ENCODE measurements around the gene PIPOX. TPM values are rescaled to one million over a fixed set of nuclear protein-coding genes. Genes with fewer than 3 reads are reported as not detected.

The PIPOX gene
- total RNA-seq, 1 donor from 2014 or later = 1.5 TPM

DNA sequence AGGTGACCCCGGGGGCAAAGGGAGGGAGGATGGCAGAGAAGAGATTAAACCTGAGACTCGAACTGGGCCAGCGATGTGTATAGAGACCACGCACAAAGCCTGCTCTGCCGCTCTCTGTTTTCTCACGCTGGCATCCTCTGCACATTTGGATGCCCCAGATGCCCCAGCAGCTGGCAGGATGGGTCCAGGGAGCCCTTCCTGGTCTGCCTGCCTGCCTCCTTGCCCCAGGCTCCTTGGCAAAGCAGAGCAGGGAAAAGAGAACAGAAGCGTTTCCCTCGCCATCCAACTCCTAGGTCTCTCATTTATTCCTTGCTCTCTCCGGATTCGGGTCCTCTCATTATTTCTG is 5.2 kb upstream of the PIPOX start:
- DNase-seq (ENCODE audit: low spot score) = no peak
- Mint-ChIP-seq H3K27me3 (ENCODE audit: low read depth) (peaks cover 8% of the 10 kb centered on the region), H3K27ac (ENCODE audit: unreplicated experiment) (no peak overlapping the region), H3K4me3 (ENCODE audit: unreplicated experiment) (no peak overlapping the region), H3K9me3 (ENCODE audit: low read depth) (peaks cover 17% of the 10 kb centered on the region), H3K36me3 (ENCODE audit: low read depth) (peaks cover 11% of the 10 kb centered on the region), H3K4me1 (ENCODE audit: low read depth) (peaks cover 24% of the 10 kb centered on the region)
- TF ChIP-seq, protein P1, sequence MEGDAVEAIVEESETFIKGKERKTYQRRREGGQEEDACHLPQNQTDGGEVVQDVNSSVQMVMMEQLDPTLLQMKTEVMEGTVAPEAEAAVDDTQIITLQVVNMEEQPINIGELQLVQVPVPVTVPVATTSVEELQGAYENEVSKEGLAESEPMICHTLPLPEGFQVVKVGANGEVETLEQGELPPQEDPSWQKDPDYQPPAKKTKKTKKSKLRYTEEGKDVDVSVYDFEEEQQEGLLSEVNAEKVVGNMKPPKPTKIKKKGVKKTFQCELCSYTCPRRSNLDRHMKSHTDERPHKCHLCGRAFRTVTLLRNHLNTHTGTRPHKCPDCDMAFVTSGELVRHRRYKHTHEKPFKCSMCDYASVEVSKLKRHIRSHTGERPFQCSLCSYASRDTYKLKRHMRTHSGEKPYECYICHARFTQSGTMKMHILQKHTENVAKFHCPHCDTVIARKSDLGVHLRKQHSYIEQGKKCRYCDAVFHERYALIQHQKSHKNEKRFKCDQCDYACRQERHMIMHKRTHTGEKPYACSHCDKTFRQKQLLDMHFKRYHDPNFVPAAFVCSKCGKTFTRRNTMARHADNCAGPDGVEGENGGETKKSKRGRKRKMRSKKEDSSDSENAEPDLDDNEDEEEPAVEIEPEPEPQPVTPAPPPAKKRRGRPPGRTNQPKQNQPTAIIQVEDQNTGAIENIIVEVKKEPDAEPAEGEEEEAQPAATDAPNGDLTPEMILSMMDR (IDR thresholded peaks at IDR 0.05) = no peak

GRCh38 chr17:29038085-29038795 is 4.7 kb upstream of the PIPOX start:
- H3K36me3 Mint-ChIP-seq (ENCODE audit: low read depth) = peaks cover 11% of the 10 kb centered on the region
- TF ChIP-seq, protein P1 (IDR thresholded peaks at IDR 0.05) = no peak
- H3K9me3 Mint-ChIP-seq (ENCODE audit: low read depth) = peaks cover 17% of the 10 kb centered on the region
- no peak for DNase-seq (ENCODE audit: low spot score)
- peaks cover 8% of the 10 kb centered on the region for H3K27me3 Mint-ChIP-seq (ENCODE audit: low read depth)
- no peak overlapping the region for H3K4me3 Mint-ChIP-seq (ENCODE audit: unreplicated experiment)
- H3K4me1 Mint-ChIP-seq (ENCODE audit: low read depth) = peaks cover 24% of the 10 kb centered on the region
- no peak overlapping the region for H3K27ac Mint-ChIP-seq (ENCODE audit: unreplicated experiment)

DNA sequence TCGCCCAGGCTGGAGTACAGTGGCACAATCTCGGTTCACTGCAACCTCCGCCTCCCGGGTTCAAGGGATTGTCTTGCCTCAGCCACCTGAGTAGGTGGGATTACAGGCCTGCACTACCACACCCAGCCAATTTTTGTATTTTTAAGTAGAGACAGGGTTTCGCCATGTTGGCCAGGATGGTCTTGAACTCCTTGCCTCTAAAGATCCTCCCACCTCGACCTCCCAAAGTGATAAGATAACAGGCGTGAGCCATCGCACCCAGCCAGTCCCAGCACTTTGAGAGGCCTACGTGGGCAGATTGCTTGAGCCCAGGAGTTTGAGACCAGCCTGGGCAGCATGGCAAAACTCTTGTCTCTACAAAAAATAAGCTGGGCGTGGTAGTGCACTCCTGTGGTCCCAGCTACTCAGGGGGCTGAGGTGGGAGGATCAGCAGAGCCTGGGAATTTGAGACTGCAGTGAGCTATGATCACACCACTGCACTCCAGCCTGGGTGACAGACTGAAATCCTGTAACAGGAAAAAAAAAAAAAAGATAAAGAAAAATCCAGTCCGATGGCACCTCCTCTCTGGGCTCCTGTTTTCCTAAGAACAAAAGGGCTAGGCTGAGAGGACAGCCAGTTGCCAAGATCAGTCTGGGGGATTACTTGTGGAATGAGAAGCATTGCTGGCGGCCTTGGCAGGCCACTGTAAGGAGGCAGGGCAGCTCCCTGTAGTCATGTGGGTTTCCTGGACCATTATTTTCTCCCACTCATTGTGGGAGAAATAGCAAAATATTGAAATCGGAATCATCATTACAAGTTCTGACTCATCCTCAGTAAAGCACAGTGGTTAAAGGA is 3.0 kb upstream of the PIPOX start:
- peak overlapping the region; percentile 87 for H3K27ac Mint-ChIP-seq (ENCODE audit: unreplicated experiment)
- H3K4me3 Mint-ChIP-seq (ENCODE audit: unreplicated experiment) = no peak overlapping the region
- peaks cover 4% of the 10 kb centered on the region for H3K27me3 Mint-ChIP-seq (ENCODE audit: low read depth)
- peaks cover 6% of the 10 kb centered on the region for H3K36me3 Mint-ChIP-seq (ENCODE audit: low read depth)
- no peak for DNase-seq (ENCODE audit: low spot score)
- TF ChIP-seq, protein P1 (IDR thresholded peaks at IDR 0.05) = no peak
- H3K9me3 Mint-ChIP-seq (ENCODE audit: low read depth) = peaks cover 4% of the 10 kb centered on the region
- H3K4me1 Mint-ChIP-seq (ENCODE audit: low read depth) = peaks cover 33% of the 10 kb centered on the region

- Mint-ChIP-seq H3K27ac (ENCODE audit: unreplicated experiment) (no peak overlapping the region), H3K4me1 (ENCODE audit: low read depth) (peaks cover 33% of the 10 kb centered on the region), H3K9me3 (ENCODE audit: low read depth) (no peaks in the 10 kb centered on the region), H3K4me3 (ENCODE audit: unreplicated experiment) (no peak overlapping the region), H3K27me3 (ENCODE audit: low read depth) (no peaks in the 10 kb centered on the region), H3K36me3 (ENCODE audit: low read depth) (peaks cover 2% of the 10 kb centered on the region)
- DNase-seq (ENCODE audit: low spot score) = no peak
- TF ChIP-seq, protein P1 (IDR thresholded peaks at IDR 0.05) = no peak
Measured at GRCh38 chr17:29041091-29041490, 1.9 kb upstream of the PIPOX start.

- Mint-ChIP-seq H3K4me1 (ENCODE audit: low read depth) (peaks cover 33% of the 10 kb centered on the region), H3K9me3 (ENCODE audit: low read depth) (no peaks in the 10 kb centered on the region), H3K27me3 (ENCODE audit: low read depth) (no peaks in the 10 kb centered on the region), H3K4me3 (ENCODE audit: unreplicated experiment) (no peak overlapping the region), H3K36me3 (ENCODE audit: low read depth) (no peaks in the 10 kb centered on the region), H3K27ac (ENCODE audit: unreplicated experiment) (no peak overlapping the region)
- DNase-seq (ENCODE audit: low spot score) = no peak
- TF ChIP-seq, protein P1 (IDR thresholded peaks at IDR 0.05) = no peak
Measured at GRCh38 chr17:29041571-29041970, 1.4 kb upstream of the PIPOX start.
